ENCODE results near the gene REPIN1. TPM values are rescaled to one million over a fixed set of nuclear protein-coding genes. Genes with fewer than 3 reads are reported as not detected.

Gene REPIN1
- total and polyA plus RNA-seq, 9 of the 15 experiments (the other 6 are each of a cell fraction or from before 2014, with no cell fraction given), result 8.1 to 283 (median 94.3) TPM

GRCh38 chr7:150322833-150323681 is 45.6 kb upstream of the REPIN1 start, which contains the start of the genes ACTR3C and LRRC61 (continued):
- TF ChIP-seq HINFP (tag; conservative IDR thresholded peaks at IDR 0.05; ENCODE audit: low read depth) (0 out of 2 replicates have a peak, but pooled peaks have one; percentile 33), ZNF232 (CRISPR knock-in tag; IDR thresholded peaks at IDR 0.05) (peak; percentile 97), ZZZ3 (IDR thresholded peaks at IDR 0.05) (peak; percentile 56; the same call in 1 of the 2 replicates), USF1 (CRISPR knock-in tag; IDR thresholded peaks at IDR 0.05) (peak; percentile 68), MTF1 (CRISPR knock-in tag; IDR thresholded peaks at IDR 0.05; ENCODE audit: borderline replicate concordance) (0 out of 2 replicates have a peak, but pooled peaks have one; percentile 4), ZNF217 (CRISPR knock-in tag; IDR thresholded peaks at IDR 0.05) (peak; percentile 60; the same call in 1 of the 2 replicates), ZNF133 (CRISPR knock-in tag; IDR thresholded peaks at IDR 0.05) (peak; percentile 17; the same call in 1 of the 2 replicates), ZBTB1 (CRISPR knock-in tag; IDR thresholded peaks at IDR 0.05; ENCODE audit: borderline replicate concordance, low read depth) (peak; percentile 60; the same call in 1 of the 2 replicates), TOE1 (IDR thresholded peaks at IDR 0.05; ENCODE audit: borderline replicate concordance) (peak; percentile 81), TOE1 (CRISPR knock-in tag; IDR thresholded peaks at IDR 0.05; ENCODE audit: borderline replicate concordance, low read depth) (peak; percentile 91), NR1H2 (CRISPR knock-in tag; IDR thresholded peaks at IDR 0.05) (peak; percentile 79; the same call in 1 of the 2 replicates), ZNF431 (CRISPR knock-in tag; IDR thresholded peaks at IDR 0.05) (peak; percentile 88), CBFB (CRISPR knock-in tag; IDR thresholded peaks at IDR 0.05) (peak; percentile 85; the same call in 1 of the 2 replicates), ATF4 (CRISPR knock-in tag; IDR thresholded peaks at IDR 0.05) (peak; percentile 70; the same call in 1 of the 2 replicates), SUPT5H (IDR thresholded peaks at IDR 0.05) (peak; percentile 90), ZKSCAN8 (CRISPR knock-in tag; IDR thresholded peaks at IDR 0.05) (peak; percentile 54; the same call in 1 of the 2 replicates), ETV1 (tag; conservative IDR thresholded peaks at IDR 0.05; ENCODE audit: low read depth) (peak; percentile 98), XRCC4 (IDR thresholded peaks at IDR 0.05; ENCODE audit: extremely low read depth, insufficient read depth, insufficient read length) (no peak), L3MBTL2 (IDR thresholded peaks at IDR 0.05) (peak; percentile 99), POU5F1 (IDR thresholded peaks at IDR 0.05; ENCODE audit: borderline replicate concordance, low read depth, low read length, partially characterized antibody) (peak; percentile 12), ZBTB33 (CRISPR knock-in tag; IDR thresholded peaks at IDR 0.05) (peak; percentile 87), TAF9B (IDR thresholded peaks at IDR 0.05; ENCODE audit: partially characterized antibody) (no peak)

Data from K562 (cell line).